ENCODE data around the gene PLCE1.

Gene PLCE1

GRCh38 chr10:93995182-93995581 lies 1.5 kb downstream of the PLCE1 start:
- DNase-seq = no peak

DNA sequence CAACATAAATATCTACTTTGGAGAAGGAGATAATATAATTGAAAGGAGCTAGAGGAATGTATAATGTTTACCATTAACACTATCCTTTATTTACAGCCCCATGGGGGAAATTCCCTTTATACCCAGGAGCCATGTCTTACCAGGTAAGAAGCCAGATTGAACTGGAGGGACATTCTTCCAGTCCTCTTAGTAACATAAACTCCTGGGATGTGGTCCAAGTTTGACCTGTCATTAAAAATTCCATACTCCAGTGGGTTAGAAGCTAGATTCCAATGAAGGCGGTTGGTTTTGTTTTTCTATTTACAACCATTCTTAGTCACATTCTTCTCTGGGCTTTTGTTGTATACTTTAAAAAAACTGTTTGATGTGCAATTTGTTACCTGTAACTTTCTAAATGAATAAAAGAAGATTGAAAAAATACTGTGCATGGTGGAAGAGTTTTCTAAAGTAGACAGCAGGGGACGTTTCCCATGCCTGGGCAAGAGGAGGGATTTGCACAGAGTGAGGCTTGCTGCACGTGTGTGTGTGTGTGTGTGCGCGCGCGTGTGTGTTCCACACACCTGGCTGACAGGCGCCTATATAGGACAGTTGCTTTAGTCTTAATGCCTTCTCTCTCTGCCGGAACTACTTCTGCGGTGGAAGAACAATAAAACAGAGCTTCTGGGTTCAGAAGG lies 2.0 kb downstream of the PLCE1 start:
- DNase-seq = no peak

GRCh38 chr10:93996551-93996950 lies 2.8 kb downstream of the PLCE1 start:
- DNase-seq = no peak

GRCh38 chr10:93997546-93997945 lies 3.8 kb downstream of the PLCE1 start:
- DNase-seq = no peak

DNA sequence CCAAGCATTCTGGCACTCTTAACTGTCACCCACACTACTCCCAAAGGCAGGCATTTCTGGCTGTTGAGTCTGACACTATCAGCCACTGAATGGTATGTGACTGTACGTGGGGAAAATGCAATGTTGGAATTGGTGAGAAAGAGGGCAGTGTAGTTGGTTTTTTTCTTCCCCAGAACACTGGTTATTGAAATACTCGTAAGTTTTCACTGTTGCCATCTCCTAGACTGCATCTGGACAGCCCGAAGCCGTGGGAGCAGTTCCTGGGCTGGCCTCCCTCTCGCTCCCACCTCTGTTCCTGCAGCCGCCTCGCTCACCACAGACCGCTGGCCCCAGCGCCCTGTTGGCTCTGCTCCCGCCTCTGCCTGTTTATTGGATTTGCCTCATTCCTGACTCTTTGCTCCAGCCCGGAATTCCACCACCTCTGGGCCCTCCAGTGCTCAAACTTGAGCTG lies 5.7 kb downstream of the PLCE1 start:
- DNase-seq = no peak

GRCh38 chr10:94000638-94001415 lies 7.1 kb downstream of the PLCE1 start:
- DNase-seq = no peak

GRCh38 chr10:94001416-94001810 lies 7.7 kb downstream of the PLCE1 start:
- DNase-seq = no peak

DNA sequence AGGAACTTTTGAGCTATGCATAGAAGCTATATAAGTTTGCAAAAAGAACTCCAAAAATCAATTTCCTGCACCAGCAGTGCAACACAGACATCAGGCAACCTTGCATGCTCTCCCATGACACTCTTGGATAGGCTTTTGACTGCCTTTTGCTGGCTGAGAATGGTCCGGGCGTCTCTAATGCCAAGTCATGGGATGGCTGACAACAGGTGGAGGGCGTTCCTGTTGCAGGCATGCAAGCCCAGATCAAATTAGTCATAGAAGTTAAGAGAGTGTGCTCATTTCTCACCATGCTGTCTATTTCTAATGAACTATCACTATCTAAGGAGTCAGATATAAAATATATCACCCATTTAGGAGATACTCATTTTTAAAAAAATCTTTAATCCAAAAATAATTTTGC lies 8.4 kb downstream of the PLCE1 start:
- no peak for DNase-seq

DNA sequence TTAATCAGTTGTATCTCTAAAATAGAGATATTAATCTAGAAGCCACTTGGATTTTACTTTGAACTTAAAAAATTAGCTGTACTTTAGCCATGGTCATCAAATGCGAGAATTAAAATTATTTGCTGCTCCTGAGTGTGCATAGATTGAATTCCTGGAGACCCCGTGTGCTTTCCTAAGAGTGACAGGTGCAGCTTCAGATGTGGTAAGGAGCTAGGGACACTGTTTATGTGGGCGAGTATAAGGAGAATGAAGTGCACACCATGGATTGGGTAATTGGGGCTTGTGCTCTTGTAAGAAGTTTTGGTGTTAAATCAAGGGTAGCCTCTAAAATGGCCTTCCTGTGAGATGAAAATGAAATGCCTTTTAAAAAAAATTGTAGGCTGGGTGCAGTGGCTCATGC lies 9.8 kb downstream of the PLCE1 start:
- no peak for DNase-seq

DNA sequence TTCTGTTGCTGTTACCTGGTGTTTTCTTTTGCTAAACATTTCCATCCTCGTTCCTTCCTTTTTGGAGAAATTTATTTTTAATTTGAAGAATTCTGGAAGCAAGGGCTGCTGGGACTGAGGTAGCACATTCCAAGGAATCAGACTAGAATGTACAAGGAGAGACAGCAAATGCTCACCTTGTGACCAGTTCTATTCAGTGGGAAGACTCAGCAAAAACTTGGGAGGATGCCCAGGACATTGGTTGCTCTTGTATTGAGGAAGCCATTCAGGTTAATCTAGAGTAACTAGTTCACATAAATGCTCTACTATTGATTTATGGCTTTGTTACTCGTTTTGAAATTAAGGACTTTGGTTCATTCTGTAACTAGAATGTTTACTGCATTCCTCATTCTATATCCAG lies 11.3 kb downstream of the PLCE1 start:
- DNase-seq = no peak

DNA sequence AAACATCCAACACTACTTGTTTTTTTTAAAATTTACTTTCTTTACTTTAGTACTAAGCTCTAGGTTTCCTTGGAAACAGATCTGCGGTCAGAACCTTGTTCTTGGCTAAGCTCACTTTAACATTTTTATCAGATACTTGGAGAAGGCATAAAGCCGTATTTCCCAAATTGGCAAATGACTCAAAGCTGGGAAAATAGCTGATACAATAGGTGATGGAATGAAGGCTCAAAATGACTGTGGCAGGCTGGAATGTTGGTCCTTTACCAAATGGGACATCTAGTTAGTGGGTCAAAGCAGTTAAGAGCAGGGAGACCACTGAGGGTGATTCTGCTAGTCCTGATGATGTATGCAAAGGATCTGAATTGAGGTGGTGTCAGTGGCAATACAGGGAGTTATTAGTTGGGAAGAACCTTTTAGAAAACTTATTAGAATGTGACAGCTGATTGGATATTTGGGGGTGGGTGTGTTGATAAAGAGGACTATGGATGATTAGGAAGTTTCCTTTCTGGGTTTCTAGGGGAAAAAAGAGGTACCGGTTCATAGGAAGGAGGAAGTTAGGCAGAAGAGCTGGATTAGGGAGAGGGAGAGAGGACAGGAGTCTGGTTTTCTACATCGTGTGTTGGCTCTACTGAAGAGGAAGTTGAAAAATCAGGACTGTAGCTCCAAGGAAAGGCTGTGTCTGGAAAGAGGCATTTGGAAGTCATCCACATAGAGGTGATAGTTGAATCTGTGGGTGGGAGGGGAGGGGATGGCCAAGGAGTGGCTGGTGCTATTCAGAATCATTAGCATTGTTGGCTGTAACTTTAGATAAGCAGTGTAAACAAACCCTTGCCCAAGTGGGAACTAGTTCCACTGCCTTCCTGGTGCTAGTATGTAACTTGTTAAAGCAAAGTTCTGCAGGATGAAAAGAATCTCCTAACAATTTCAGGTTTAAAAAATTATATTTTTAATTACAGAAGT lies 13.1 kb downstream of the PLCE1 start:
- no peak for DNase-seq

- DNase-seq = no peak
Observed at GRCh38 chr10:94008526-94008925, 14.8 kb downstream of the PLCE1 start.

GRCh38 chr10:94010116-94010515 lies 16.4 kb downstream of the PLCE1 start:
- no peak for DNase-seq

- DNase-seq = no peak
Observed at GRCh38 chr10:94010886-94011285, 17.2 kb downstream of the PLCE1 start.

- DNase-seq = no peak
Observed at GRCh38 chr10:94011296-94011695, 17.6 kb downstream of the PLCE1 start.

DNA sequence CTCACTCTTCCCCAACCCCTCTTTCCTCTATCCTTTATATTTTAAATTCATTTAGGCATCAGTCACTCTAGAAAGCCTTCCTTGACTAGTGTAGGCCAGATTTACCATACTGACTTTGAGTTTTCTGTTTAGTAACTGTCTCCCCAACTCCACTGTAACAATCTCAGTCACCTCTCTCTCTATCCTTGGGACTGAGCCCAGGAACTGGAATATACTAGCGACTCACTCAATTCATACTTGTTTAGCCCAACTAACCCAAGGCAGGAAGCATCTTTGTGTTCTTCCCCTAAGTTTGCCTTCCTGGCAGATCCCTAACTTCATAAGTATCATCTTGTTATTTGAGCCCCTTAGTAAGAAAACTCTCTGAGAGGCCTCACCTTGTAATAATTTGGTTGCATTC lies 19.1 kb downstream of the PLCE1 start:
- DNase-seq = no peak

DNA sequence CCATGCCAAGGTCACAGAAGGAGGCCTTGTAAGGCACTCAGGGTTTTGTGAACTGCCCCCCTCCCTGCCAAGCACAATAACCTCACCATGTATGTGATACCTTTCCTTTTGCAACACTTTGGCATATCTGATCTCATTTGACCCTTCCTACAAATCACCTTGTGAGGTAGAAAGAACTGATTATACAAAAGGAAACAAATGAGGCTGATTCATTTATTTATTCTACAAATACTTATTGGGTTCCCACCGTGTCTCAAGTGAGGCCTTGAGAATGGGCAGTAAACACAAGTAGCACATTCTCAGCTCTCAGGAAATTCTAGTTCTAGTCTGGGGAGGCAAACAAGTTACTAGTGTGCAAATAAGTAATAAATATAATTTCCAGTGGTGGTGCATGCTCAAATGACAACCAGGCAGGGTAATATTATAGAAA lies 19.6 kb downstream of the PLCE1 start:
- DNase-seq = no peak

DNA sequence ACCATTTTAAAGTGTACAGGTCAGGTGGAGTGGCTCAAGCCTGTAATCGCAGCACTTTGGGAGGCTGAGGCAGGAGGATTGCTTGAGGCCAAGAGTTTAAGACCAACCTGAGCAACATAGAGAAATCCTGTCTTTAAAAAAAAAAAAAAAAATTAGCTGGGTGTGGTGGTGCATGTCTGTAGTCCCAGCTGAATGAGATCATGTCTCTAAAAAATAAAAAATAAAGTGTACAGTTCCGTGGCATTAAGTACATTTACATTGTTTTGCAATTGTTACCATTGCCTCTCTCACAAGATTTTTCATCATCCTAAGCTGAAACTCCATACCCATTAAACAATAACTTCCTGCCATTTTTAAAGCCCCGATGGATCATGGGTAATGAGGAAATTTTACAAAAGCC lies 20.6 kb downstream of the PLCE1 start:
- no peak for DNase-seq

DNA sequence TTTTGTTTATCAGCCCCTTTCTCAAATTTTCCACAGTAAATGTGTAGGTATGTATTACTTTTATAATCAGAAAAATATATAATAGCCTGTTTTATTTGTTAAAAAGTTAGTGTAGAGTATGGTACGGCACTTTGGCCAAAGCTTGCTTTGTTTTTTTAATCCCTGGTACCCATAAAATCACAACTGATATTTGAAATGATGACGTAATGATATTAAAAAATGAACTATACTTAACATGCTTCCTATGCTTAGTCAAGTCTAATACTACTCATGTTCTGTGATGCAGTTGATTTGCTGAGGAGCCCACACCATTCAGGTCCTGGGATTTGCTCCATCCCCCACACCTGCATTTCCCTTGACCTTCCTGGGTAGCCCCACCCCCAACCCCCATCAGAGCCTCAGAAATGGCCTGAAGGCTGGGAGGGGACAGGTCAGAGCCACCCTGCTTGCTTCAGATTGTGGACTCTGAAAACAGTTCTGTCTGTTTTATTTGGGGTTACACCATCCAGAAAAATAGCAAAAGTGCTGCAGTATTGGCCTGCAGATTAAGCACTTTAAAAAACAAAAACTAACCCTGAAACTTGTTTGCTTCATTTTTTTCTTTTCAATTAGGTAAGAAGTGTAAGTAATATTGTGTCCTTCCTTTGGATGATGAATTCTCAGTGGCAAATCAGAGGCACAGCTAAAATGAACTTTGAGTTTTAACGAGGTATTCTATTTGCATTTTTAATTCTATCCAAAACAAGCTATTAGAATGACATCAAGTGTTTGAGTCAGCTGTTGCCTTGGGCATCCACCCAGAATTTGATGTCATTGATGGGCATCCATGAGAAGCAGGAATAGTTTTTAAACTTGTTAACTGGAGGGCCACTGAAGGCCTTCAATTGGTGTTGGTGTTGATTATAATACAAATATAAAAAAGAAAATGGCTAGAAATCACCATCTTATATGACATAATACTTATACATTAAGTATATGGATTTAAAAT lies 23.3 kb downstream of the PLCE1 start:
- no peak for DNase-seq

DNA sequence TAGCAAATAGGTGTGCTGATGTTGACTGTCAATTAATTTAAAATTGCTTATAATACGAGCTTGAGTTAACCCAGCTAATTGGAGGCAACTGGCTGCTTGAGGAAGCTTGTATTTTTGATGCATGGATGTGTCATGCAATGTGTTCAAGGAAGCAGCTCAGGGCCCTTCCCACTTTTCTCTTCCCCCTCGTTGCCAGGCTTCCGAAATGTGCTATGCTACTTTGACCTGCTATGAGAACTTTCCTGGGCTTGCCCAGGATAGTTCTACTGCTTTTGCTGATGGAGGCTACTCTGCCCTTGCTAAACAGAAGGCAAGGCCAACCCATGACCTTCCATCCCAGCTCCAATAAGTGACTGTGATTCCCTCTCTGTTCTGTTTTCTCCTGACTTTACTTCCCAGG lies 24.4 kb downstream of the PLCE1 start:
- DNase-seq = no peak

DNA sequence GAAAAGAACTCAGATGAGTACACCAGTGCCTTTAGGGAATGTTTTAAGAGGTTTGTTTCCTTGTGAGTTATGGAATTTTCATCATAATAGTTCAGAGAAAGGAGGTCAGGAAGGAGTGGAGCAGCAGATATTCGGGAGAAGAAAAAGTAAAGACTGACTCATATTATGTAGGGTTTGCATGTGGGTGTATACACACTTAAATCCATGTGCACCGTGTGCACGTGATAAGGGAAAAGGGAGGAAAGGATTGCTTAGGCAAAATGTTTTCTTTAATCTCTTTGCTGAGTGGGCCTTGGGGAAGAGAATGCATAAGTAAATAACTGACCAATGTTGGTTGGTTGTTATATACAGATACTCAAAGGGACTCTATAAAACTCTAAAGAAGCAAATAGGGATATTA lies 30.2 kb downstream of the PLCE1 start:
- no peak for DNase-seq

DNA sequence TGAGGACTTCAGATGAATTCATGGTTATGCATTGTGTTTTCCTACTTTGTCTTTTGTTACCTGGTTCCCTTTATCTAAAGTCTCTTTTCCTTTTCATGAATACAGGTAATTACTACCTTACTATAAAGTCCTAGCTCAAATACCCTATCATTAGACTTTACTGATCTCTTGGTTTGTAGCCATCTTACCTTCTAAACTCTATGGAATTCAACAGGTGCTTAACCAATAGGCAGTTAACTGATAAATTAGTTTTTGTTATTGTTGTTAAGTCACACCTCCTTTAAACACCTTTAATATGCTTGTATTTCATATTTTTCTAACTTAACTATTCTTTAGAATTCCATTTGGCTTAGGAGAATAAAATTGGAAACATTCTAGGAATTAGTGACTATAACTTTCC lies 30.7 kb downstream of the PLCE1 start:
- DNase-seq = no peak
